ENCODE results near the gene SELENOI.

DNA sequence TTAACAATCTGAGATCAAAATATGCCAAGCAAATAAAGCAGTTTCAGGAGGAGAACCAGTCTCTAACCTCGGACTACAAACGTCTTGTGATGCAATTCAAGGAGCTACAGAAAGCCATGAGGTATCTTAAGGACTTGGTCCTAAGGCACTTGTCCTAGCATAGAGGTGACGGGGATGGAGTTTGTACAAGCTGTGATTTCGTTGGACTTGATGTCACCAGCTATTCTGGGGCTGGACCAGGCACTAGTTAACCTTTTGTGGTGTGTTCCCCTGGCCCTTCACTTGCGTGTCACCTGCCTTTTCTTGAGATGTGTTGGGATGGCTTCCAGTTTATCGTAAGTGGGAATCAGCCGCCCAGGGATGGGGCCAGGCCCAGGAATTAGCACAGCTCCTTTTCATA lies 98.3 kb downstream of the SELENOI start:
- no peak for TF ChIP-seq NFYA (IDR thresholded peaks at IDR 0.05; ENCODE audit: borderline replicate concordance, low read depth, low read length)
- TF ChIP-seq, protein P1, sequence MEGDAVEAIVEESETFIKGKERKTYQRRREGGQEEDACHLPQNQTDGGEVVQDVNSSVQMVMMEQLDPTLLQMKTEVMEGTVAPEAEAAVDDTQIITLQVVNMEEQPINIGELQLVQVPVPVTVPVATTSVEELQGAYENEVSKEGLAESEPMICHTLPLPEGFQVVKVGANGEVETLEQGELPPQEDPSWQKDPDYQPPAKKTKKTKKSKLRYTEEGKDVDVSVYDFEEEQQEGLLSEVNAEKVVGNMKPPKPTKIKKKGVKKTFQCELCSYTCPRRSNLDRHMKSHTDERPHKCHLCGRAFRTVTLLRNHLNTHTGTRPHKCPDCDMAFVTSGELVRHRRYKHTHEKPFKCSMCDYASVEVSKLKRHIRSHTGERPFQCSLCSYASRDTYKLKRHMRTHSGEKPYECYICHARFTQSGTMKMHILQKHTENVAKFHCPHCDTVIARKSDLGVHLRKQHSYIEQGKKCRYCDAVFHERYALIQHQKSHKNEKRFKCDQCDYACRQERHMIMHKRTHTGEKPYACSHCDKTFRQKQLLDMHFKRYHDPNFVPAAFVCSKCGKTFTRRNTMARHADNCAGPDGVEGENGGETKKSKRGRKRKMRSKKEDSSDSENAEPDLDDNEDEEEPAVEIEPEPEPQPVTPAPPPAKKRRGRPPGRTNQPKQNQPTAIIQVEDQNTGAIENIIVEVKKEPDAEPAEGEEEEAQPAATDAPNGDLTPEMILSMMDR (IDR thresholded peaks at IDR 0.05 in 2 of 3, conservative IDR thresholded peaks at IDR 0.05 in 1 of 3; ENCODE audit: control insufficient read depth in 2 of 3, extremely low read depth in 1 of 3, insufficient read depth in 1 of 3, low read depth in 3 of 3, low read length in 3 of 3), result no peak
- TF ChIP-seq, protein P2, sequence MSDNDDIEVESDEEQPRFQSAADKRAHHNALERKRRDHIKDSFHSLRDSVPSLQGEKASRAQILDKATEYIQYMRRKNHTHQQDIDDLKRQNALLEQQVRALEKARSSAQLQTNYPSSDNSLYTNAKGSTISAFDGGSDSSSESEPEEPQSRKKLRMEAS (IDR thresholded peaks at IDR 0.05; ENCODE audit: low read depth, low read length), result no peak
- TF ChIP-seq ZNF24 (IDR thresholded peaks at IDR 0.05), result no peak
- no peak for TF ChIP-seq SMC3 (IDR thresholded peaks at IDR 0.05; ENCODE audit: borderline replicate concordance, low read length)
- TF ChIP-seq KDM1A (IDR thresholded peaks at IDR 0.05; ENCODE audit: borderline replicate concordance), result no peak
- TF ChIP-seq, protein P3, sequence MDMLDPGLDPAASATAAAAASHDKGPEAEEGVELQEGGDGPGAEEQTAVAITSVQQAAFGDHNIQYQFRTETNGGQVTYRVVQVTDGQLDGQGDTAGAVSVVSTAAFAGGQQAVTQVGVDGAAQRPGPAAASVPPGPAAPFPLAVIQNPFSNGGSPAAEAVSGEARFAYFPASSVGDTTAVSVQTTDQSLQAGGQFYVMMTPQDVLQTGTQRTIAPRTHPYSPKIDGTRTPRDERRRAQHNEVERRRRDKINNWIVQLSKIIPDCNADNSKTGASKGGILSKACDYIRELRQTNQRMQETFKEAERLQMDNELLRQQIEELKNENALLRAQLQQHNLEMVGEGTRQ (IDR thresholded peaks at IDR 0.05; ENCODE audit: borderline replicate concordance, low read depth, low read length), result no peak
- TF ChIP-seq POLR2A (IDR thresholded peaks at IDR 0.05; ENCODE audit: low read depth, low read length), result no peak
